GM21737 (cell line): Measurements from ENCODE around the gene EFNA3.

Experiments
- ATAC-seq: cut with Tn5 transposase; IDR thresholded peaks from one replicate; pipeline ENCODE4 v1.9.1; 2021; ENCODE audit warnings: mild to moderate bottlenecking, moderate library complexity; ENCODE audit not compliant: unreplicated experiment

EFNA3 gene

GRCh38 chr1:155048449-155049334 lies 29.9 kb upstream of the EFNA3 start:
- no peak for ATAC-seq

- ATAC-seq: no peak
Measured at GRCh38 chr1:155049651-155050559, 28.7 kb upstream of the EFNA3 start.

- peak; percentile 53 for ATAC-seq
Measured at GRCh38 chr1:155050560-155051341, 27.9 kb upstream of the EFNA3 start, which contains the start of gene ADAM15. Gene ADAM15, plus strand, starts transcription at chr1:155051316. Its CDS starts 71 bp downstream, at chr1:155051387.

DNA sequence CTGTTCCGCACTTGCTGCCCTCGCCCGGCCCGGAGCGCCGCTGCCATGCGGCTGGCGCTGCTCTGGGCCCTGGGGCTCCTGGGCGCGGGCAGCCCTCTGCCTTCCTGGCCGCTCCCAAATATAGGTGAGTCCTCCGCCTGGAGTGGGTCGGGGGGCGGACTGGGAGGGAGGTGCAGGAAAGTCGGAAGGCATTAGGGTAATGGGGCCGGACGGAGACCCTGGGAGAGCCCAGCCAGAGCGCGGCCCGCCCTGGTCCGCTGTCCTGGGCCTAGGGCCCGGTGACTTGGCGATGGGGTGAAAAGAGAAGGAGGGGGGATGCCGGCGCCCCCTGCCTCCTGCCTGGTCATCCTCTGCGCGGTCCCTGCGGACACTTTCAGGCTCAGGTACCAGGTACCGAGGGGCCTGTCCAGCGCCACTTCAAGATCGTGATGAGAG lies 27.3 kb upstream of the EFNA3 start:
- ATAC-seq: no peak

- no peak for ATAC-seq
Measured at GRCh38 chr1:155051777-155052398, 26.7 kb upstream of the EFNA3 start.

DNA sequence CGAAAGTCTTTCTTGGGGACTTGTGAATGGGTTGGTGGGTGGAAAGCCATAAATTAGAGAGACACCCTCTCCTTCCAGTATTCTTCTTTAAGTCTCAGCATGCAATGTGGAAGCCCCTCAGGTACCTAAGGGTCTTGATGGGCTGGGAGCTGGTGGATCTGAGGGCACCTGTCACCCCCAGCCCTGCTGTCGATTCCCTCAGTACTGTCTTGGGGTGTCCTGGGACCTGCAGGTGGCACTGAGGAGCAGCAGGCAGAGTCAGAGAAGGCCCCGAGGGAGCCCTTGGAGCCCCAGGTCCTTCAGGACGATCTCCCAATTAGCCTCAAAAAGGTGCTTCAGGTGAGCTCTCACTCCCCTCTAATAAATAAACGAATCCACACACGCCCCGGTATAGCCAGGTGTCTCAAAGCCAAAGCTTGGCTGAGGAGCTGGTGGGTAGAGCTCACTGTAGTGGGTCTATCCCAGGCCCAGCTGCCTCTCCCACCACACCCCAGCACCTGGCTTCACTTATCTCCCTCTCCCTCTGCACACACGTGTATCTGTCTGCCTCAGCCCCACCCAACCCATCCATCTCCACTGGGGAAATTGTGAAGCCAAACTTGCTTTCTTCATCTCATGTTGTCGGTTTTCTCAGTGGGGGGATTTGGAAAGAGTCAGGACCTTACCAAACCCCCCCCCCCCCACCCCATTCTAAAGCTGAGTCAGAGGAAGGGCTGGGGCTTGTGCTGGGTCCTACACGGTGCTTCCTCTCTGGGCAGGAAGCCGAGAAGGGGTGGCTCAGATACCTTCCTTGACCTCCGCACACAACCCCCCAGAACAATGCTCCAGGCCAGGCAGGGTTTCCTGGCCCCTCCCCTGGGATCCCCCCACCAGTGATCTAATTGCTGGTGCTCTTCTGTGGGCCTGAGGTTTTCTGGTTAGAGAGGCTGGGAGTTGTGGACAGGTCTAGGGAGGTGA lies 25.9 kb upstream of the EFNA3 start:
- no peak for ATAC-seq

- no peak for ATAC-seq
Measured at GRCh38 chr1:155053531-155054105, 25.0 kb upstream of the EFNA3 start.

DNA sequence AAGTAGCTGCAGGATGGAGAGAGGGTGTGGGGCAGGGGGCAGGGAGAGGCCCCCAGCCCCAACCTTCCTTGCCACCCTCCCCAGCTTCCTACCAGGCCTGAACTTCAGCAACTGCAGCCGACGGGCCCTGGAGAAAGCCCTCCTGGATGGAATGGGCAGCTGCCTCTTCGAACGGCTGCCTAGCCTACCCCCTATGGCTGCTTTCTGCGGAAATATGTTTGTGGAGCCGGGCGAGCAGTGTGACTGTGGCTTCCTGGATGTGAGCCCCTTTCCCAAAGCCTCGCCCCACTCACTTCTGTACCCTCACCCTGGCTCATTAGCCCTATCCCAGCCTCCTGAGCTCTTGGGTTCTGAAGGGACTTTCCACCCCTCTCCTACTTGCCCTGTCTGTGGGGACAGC lies 21.5 kb upstream of the EFNA3 start:
- no peak for ATAC-seq

GRCh38 chr1:155057788-155058211 lies 20.8 kb upstream of the EFNA3 start:
- ATAC-seq: no peak

DNA sequence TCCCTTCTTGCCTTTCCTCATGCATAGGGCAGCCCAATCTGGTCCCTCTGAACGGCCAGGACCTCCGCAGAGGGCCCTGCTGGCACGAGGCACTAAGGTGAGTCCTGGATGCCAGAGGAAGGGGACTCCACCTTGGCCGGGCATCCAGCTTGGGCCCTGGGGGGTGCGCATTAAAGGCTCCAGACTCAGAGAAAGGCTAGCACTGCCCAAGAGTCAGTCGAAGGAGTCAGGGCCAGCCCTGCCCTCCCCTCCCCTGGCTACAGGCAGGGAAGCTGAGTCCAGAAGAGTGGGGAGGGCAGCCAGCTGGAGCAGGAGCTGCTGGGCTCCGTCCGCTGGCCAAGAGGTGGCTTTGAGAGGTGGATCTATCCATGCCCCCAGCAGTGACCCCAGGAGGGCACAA lies 17.9 kb upstream of the EFNA3 start:
- ATAC-seq: no peak

GRCh38 chr1:155061381-155062150 lies 17.1 kb upstream of the EFNA3 start:
- ATAC-seq: no peak

DNA sequence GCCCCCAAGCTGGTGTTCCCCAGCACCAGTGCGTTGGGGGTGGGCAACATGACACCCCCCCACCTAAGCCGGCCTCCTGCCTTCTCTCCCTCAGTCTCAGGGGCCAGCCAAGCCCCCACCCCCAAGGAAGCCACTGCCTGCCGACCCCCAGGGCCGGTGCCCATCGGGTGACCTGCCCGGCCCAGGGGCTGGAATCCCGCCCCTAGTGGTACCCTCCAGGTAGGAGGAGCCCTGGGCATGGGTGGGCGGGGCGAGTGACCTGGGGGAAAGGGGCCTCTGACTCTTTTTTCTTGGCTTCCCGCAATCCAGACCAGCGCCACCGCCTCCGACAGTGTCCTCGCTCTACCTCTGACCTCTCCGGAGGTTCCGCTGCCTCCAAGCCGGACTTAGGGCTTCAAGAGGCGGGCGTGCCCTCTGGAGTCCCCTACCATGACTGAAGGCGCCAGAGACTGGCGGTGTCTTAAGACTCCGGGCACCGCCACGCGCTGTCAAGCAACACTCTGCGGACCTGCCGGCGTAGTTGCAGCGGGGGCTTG lies 16.4 kb upstream of the EFNA3 start:
- ATAC-seq: no peak

GRCh38 chr1:155062702-155063411 lies 15.8 kb upstream of the EFNA3 start:
- ATAC-seq: no peak

DNA sequence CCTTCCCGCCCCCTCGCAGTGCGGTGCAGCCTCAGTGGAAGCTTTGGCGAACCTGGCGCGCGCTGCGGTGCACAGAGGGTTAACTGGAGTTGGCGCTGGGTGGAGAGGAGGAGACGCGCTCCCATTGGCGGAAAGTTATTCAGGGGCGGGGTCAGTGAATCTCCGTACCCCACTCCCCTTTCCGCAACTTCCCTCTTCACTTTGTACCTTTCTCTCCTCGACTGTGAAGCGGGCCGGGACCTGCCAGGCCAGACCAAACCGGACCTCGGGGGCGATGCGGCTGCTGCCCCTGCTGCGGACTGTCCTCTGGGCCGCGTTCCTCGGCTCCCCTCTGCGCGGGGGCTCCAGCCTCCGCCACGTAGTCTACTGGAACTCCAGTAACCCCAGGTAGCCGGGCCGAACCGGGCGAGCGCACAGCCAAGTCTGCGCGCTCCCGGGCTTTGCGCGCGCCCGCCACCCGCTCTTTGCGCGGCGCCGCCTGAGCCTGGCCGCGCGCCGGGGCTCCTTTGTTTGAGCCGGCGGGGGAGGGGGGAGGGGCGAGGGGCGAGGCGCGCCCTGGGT lies 15.0 kb upstream of the EFNA3 start, which contains the start of gene EFNA4:
EFNA4 (plus strand) TSS at position 191 of the 561 bp plus-strand sequence; CDS start at position 275, 84 bp downstream.
- peak; percentile 56 for ATAC-seq

GRCh38 chr1:155064111-155064831 lies 14.4 kb upstream of the EFNA3 start:
- ATAC-seq: no peak

GRCh38 chr1:155064832-155065429 lies 13.7 kb upstream of the EFNA3 start:
- no peak for ATAC-seq
